ENCODE data around the gene HRH3.

- TF ChIP-seq, protein P1, sequence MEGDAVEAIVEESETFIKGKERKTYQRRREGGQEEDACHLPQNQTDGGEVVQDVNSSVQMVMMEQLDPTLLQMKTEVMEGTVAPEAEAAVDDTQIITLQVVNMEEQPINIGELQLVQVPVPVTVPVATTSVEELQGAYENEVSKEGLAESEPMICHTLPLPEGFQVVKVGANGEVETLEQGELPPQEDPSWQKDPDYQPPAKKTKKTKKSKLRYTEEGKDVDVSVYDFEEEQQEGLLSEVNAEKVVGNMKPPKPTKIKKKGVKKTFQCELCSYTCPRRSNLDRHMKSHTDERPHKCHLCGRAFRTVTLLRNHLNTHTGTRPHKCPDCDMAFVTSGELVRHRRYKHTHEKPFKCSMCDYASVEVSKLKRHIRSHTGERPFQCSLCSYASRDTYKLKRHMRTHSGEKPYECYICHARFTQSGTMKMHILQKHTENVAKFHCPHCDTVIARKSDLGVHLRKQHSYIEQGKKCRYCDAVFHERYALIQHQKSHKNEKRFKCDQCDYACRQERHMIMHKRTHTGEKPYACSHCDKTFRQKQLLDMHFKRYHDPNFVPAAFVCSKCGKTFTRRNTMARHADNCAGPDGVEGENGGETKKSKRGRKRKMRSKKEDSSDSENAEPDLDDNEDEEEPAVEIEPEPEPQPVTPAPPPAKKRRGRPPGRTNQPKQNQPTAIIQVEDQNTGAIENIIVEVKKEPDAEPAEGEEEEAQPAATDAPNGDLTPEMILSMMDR (IDR thresholded peaks at IDR 0.05; ENCODE audit: insufficient read depth, low read length, poor library complexity, severe bottlenecking) = no peak
- TF ChIP-seq EZH2phosphoT487 (conservative IDR thresholded peaks at IDR 0.05; ENCODE audit: low read length) = no peak
These were observed 10.2 kb upstream of the HRH3 start for GRCh38 chr20:62230276-62230675.

Data from SU-DHL-6 (cell line).